Sciatic nerve (tissue), 2 donors: ENCODE results near the gene RBFOX2. TPM values are rescaled to one million over a fixed set of nuclear protein-coding genes. Genes with fewer than 3 reads are reported as not detected.
A peak's percentile ranks its signal among the peaks of the same experiment; 100 is the strongest.

Source experiments
- ATAC-seq: fragments of 200-7000 bp; cut with Tn5 transposase; one replicate; pipeline ENCODE4 v1.9.1; 2020; ENCODE audit warnings: mild to moderate bottlenecking, moderate library complexity
- DNase-seq: peaks from one replicate; pipeline ENCODE4 v3.0.0-alpha.2; 2020; ENCODE audit warnings: low spot score
- intact Hi-C: fragments of 100-400 bp; cut with DNase I; formaldehyde crosslinking; loops from one replicate; pipeline ENCODE4 v1.14.2; 2022
- total RNA-seq: library from RNA; stranded (reverse); fragmentation: NEBNext Ultra II Directional; extraction: Animal tissue kit (Norgen Biotek cat#: 25700); gene quantifications from one replicate; pipeline ENCODE4 v1.2.1, GENCODE V29; 2021
- donor health status: DM: no; HTN: no; CAD: no.
- donor health status: DM: no; HTN: no; CAD: no.

The RBFOX2 gene
- total RNA-seq, 1 donor from 2014 or later, result 77.7 TPM

- intact Hi-C loops, result no loop called here
- DNase-seq, result no peak
- ATAC-seq, result no peak
Measured at GRCh38 chr22:35958334-35958733, 70.3 kb downstream of the RBFOX2 start.

- ATAC-seq, result no peak
- DNase-seq, result no peak
- intact Hi-C loops, result no loop called here
Measured at GRCh38 chr22:35957589-35957988, 71.0 kb downstream of the RBFOX2 start.

- intact Hi-C loops, result no loop called here
Measured at GRCh38 chr22:35956850-35957249, 71.8 kb downstream of the RBFOX2 start.

GRCh38 chr22:35955546-35955945 is 73.1 kb downstream of the RBFOX2 start:
- intact Hi-C loops, result no loop called here
- DNase-seq, result no peak
- ATAC-seq, result no peak

More at GRCh38 chr22:35956850-35957249, 71.8 kb downstream of the RBFOX2 start:
- ATAC-seq (no peak), DNase-seq (no peak)

GRCh38 chr22:35952576-35952975 is 76.0 kb downstream of the RBFOX2 start:
- DNase-seq, result no peak
- ATAC-seq, result no peak
- intact Hi-C loops, result no loop called here

- intact Hi-C loops, result no loop called here
- ATAC-seq (no peak), DNase-seq (no peak)
Measured at GRCh38 chr22:35950262-35950661, 78.4 kb downstream of the RBFOX2 start.

- DNase-seq (no peak), ATAC-seq (no peak)
- intact Hi-C loops, result no loop called here
Measured at GRCh38 chr22:35949243-35949642, 79.4 kb downstream of the RBFOX2 start.

GRCh38 chr22:35947794-35948425 is 80.7 kb downstream of the RBFOX2 start:
- ATAC-seq, result no peak
- DNase-seq, result no peak
- intact Hi-C loops, result no loop called here

- intact Hi-C loops, result no loop called here
- ATAC-seq (peak; percentile 36), DNase-seq (no peak)
Measured at GRCh38 chr22:35944458-35944857, 84.2 kb downstream of the RBFOX2 start.

GRCh38 chr22:35940166-35940565 is 88.5 kb downstream of the RBFOX2 start:
- ATAC-seq (no peak), DNase-seq (no peak)
- intact Hi-C loops, result no loop called here

- intact Hi-C loops, result no loop called here
- ATAC-seq (peak; percentile 15), DNase-seq (no peak)
Measured at GRCh38 chr22:35938226-35938625, 90.4 kb downstream of the RBFOX2 start.

GRCh38 chr22:35930933-35931332 is 97.7 kb downstream of the RBFOX2 start:
- ATAC-seq (peak; percentile 96), DNase-seq (no peak)
- intact Hi-C loops, result loop anchor here (5.0 kb wide), 1 partner anchor 136 kb away; no protein-coding TSS in a partner anchor

- ATAC-seq (no peak), DNase-seq (no peak)
- intact Hi-C loops, result loop anchor here (10.0 kb wide), 1 partner anchor 304 kb away; no protein-coding TSS in a partner anchor
Measured at GRCh38 chr22:35928285-35928798, 100.3 kb downstream of the RBFOX2 start.

GRCh38 chr22:35923026-35923425 is 105.6 kb downstream of the RBFOX2 start:
- ATAC-seq (no peak), DNase-seq (no peak)
- intact Hi-C loops, result loop anchor here (10.0 kb wide), 1 partner anchor 298 kb away; no protein-coding TSS in a partner anchor

GRCh38 chr22:35921777-35922176 is 106.8 kb downstream of the RBFOX2 start:
- peak; percentile 68 for DNase-seq
- ATAC-seq, result peak; percentile 94
- intact Hi-C loops, result loop anchor here (10.0 kb wide), 1 partner anchor 297 kb away; no protein-coding TSS in a partner anchor

GRCh38 chr22:35921044-35921443 is 107.6 kb downstream of the RBFOX2 start:
- DNase-seq (no peak), ATAC-seq (no peak)
- intact Hi-C loops, result loop anchor here (10.0 kb wide), 1 partner anchor 296 kb away; no protein-coding TSS in a partner anchor

GRCh38 chr22:35919002-35919542 is 109.6 kb downstream of the RBFOX2 start:
- ATAC-seq (no peak), DNase-seq (no peak)
- intact Hi-C loops, result no loop called here

GRCh38 chr22:35918456-35918855 is 110.2 kb downstream of the RBFOX2 start:
- intact Hi-C loops, result no loop called here
- ATAC-seq (no peak), DNase-seq (no peak)

- DNase-seq, result no peak
- intact Hi-C loops, result no loop called here
- ATAC-seq, result no peak
Measured at GRCh38 chr22:35917651-35918050, 111.0 kb downstream of the RBFOX2 start.

- ATAC-seq, result peak; percentile 44
- DNase-seq, result no peak
- intact Hi-C loops, result no loop called here
Measured at GRCh38 chr22:35915477-35916013, 113.1 kb downstream of the RBFOX2 start.
